ENCODE measurements around the gene NDUFA5. TPM values are rescaled to one million over a fixed set of nuclear protein-coding genes. Genes with fewer than 3 reads are reported as not detected.
"Not testable (repeated sequence)": the region's sequence is repeated elsewhere in the genome, so short reads cannot be mapped to it uniquely, and the experiment has no call there.

The NDUFA5 gene
- total RNA-seq, 1 donor from 2014 or later = 118 TPM

DNA sequence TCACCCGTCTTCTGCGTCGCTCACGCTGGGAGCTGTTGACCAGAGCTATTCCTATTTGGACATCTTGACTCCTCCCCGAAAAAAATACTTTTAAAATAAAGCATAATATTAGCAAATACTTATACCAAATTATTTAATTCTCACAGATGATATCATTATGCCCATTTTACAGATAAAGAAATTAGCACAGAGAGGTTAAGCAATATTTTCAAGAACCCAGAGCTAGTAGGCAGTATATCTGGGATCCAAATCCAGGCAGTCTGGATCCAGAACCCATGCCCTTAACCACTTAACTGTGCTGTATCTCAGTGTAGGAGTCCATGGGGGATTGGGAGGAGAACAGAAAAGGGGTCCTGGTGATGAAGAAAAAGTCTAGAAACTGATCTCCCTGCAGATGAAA is 29.4 kb downstream of the NDUFA5 start:
- no peaks in the 10 kb centered on the region for H3K79me2 ChIP-seq (ENCODE audit: low read depth)
- H3K9ac ChIP-seq = no peak overlapping the region
- Mint-ChIP-seq H3K4me1 (peaks cover 9% of the 10 kb centered on the region), H3K4me3 (peak overlapping the region; percentile 76), H3K27ac (peak overlapping the region; percentile 83), H3K9me3 (peaks cover 11% of the 10 kb centered on the region), H3K27me3 (ENCODE audit: insufficient read depth, low read depth) (peaks cover 4% of the 10 kb centered on the region), H3K36me3 (peaks cover 4% of the 10 kb centered on the region)
- H3K27me3 ChIP-seq = peaks cover 8% of the 10 kb centered on the region
- H3K9me3 ChIP-seq (ENCODE audit: low read depth) = no peaks in the 10 kb centered on the region
- H3F3A ChIP-seq (ENCODE audit: low read depth) = peaks cover 3% of the 10 kb centered on the region
- peaks cover 3% of the 10 kb centered on the region for H3K4me1 ChIP-seq
- no peak overlapping the region for H3K27ac ChIP-seq
- no peak for DNase-seq (ENCODE audit: low spot score)
- H3K4me2 ChIP-seq = peak overlapping the region; percentile 60
- no peak for TF ChIP-seq EZH2 (IDR thresholded peaks at IDR 0.05)
- TF ChIP-seq, protein P1, sequence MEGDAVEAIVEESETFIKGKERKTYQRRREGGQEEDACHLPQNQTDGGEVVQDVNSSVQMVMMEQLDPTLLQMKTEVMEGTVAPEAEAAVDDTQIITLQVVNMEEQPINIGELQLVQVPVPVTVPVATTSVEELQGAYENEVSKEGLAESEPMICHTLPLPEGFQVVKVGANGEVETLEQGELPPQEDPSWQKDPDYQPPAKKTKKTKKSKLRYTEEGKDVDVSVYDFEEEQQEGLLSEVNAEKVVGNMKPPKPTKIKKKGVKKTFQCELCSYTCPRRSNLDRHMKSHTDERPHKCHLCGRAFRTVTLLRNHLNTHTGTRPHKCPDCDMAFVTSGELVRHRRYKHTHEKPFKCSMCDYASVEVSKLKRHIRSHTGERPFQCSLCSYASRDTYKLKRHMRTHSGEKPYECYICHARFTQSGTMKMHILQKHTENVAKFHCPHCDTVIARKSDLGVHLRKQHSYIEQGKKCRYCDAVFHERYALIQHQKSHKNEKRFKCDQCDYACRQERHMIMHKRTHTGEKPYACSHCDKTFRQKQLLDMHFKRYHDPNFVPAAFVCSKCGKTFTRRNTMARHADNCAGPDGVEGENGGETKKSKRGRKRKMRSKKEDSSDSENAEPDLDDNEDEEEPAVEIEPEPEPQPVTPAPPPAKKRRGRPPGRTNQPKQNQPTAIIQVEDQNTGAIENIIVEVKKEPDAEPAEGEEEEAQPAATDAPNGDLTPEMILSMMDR (IDR thresholded peaks at IDR 0.05) = no peak
- no peak for TF ChIP-seq EZH2phosphoT487 (IDR thresholded peaks at IDR 0.05)
- H4K20me1 ChIP-seq (ENCODE audit: low read depth) = no peaks in the 10 kb centered on the region
- no peak overlapping the region for H2AFZ ChIP-seq (replicated peaks)
- H3K4me3 ChIP-seq = peak overlapping the region; percentile 45
- no peaks in the 10 kb centered on the region for H3K36me3 ChIP-seq

- DNase-seq (ENCODE audit: low spot score); H3K36me3 ChIP-seq; H2AFZ ChIP-seq (replicated peaks); H3K27me3 ChIP-seq; H3K27me3 Mint-ChIP-seq (ENCODE audit: insufficient read depth, low read depth); H4K20me1 ChIP-seq (ENCODE audit: low read depth); H3F3A ChIP-seq (ENCODE audit: low read depth); H3K36me3 Mint-ChIP-seq; H3K27ac ChIP-seq; H3K9ac ChIP-seq; H3K9me3 ChIP-seq (ENCODE audit: low read depth); H3K4me1 ChIP-seq; H3K79me2 ChIP-seq (ENCODE audit: low read depth); H3K4me1 Mint-ChIP-seq: not testable (repeated sequence)
- Mint-ChIP-seq H3K4me3 (peak overlapping the region; percentile 76), H3K27ac (peak overlapping the region; percentile 83), H3K9me3 (peaks cover 11% of the 10 kb centered on the region)
- Histone ChIP-seq H3K4me2 (peak overlapping the region; percentile 60), H3K4me3 (peak overlapping the region; percentile 45)
Measured at GRCh38 chr7:123527712-123528225, 29.8 kb downstream of the NDUFA5 start.

DNA sequence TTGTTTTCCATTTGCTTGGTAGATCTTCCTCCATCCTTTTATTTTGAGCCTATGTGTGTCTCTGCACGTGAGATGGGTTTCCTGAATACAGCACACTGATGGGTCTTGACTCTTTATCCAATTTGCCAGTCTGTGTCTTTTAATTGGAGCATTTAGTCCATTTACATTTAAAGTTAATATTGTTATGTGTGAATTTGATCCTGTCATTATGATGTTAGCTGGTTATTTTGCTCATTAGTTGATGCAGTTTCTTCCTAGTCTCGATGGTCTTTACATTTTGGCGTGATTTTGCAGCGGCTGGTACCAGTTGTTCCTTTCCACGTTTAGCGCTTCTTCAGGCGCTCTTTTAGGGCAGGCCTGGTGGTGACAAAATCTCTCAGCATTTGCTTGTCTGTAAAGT is 31.1 kb downstream of the NDUFA5 start:
- not testable (repeated sequence) for H3K27me3 ChIP-seq; H3K4me3 ChIP-seq; H3K4me1 ChIP-seq; H3K27ac ChIP-seq; H3K79me2 ChIP-seq (ENCODE audit: low read depth); H3K4me2 ChIP-seq; H3K9me3 ChIP-seq (ENCODE audit: low read depth); H4K20me1 ChIP-seq (ENCODE audit: low read depth); H3K27ac Mint-ChIP-seq; H3K9ac ChIP-seq; H3K27me3 Mint-ChIP-seq (ENCODE audit: insufficient read depth, low read depth); DNase-seq (ENCODE audit: low spot score); H3K4me1 Mint-ChIP-seq; H3K4me3 Mint-ChIP-seq; H3K36me3 Mint-ChIP-seq; H3F3A ChIP-seq (ENCODE audit: low read depth); H2AFZ ChIP-seq (replicated peaks); H3K36me3 ChIP-seq
- H3K9me3 Mint-ChIP-seq = peaks cover 11% of the 10 kb centered on the region

GRCh38 chr7:123522066-123522465 is 35.6 kb downstream of the NDUFA5 start:
- Histone ChIP-seq H4K20me1 (ENCODE audit: low read depth) (no peaks in the 10 kb centered on the region), H3K27ac (no peak overlapping the region), H3K4me2 (no peak overlapping the region), H3K36me3 (no peaks in the 10 kb centered on the region), H3K79me2 (ENCODE audit: low read depth) (no peaks in the 10 kb centered on the region), H3K4me3 (no peak overlapping the region), H3K9me3 (ENCODE audit: low read depth) (no peaks in the 10 kb centered on the region), H3F3A (ENCODE audit: low read depth) (no peaks in the 10 kb centered on the region), H3K4me1 (no peaks in the 10 kb centered on the region), H3K9ac (no peak overlapping the region), H3K27me3 (no peaks in the 10 kb centered on the region), H2AFZ (replicated peaks) (no peak overlapping the region)
- no peak overlapping the region for H3K4me3 Mint-ChIP-seq
- H3K36me3 Mint-ChIP-seq = no peaks in the 10 kb centered on the region
- H3K27me3 Mint-ChIP-seq (ENCODE audit: insufficient read depth, low read depth) = peaks cover under 1% of the 10 kb centered on the region
- H3K4me1 Mint-ChIP-seq = no peaks in the 10 kb centered on the region
- peaks cover 6% of the 10 kb centered on the region for H3K9me3 Mint-ChIP-seq
- no peak overlapping the region for H3K27ac Mint-ChIP-seq
- TF ChIP-seq EZH2phosphoT487 (IDR thresholded peaks at IDR 0.05) (no peak), EZH2 (IDR thresholded peaks at IDR 0.05) (no peak)
- TF ChIP-seq, protein P1 (IDR thresholded peaks at IDR 0.05) = no peak
- no peak for DNase-seq (ENCODE audit: low spot score)

Measured in neural progenitor cell (in vitro differentiated cells).